ENCODE results near the gene PDE3A.

The PDE3A gene

DNA sequence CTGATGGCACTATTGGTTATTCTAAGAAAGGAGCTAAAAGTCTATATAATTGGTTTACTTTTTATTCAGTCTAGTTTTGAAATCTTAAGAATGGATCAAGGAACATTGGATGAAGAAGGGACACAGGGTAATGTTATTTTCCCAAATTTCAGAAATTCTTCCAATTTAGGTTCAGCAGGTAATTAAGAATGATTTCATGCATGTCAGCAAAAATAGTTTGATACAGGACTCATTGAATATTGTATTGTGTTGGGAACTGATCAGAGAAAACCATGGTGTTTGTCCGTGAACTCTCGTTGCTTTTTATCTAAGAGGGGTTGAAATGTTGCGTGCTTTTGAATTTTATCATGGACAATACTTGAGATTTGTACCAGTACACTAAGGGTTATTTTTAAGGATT lies 58.6 kb downstream of the PDE3A start:
- no peak for DNase-seq

DNA sequence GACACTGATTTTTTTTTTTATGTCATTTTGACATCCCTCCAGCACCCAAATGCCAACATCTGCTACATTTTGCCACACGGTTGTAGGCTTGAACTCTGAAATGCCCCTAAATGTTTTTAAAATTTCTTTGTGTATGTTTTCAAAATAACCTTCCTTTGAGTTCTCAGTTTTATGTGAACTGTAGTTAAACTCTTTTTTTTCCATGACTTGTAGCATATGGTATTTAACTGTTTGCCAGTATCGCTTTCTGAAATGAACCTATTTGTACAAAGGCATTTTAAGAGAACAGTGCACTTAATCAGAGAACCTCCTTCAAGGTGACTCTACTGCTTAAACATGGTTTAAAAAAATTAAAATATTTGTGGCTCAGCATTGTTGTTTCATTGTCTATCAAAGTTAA lies 61.5 kb downstream of the PDE3A start:
- no peak for DNase-seq

DNA sequence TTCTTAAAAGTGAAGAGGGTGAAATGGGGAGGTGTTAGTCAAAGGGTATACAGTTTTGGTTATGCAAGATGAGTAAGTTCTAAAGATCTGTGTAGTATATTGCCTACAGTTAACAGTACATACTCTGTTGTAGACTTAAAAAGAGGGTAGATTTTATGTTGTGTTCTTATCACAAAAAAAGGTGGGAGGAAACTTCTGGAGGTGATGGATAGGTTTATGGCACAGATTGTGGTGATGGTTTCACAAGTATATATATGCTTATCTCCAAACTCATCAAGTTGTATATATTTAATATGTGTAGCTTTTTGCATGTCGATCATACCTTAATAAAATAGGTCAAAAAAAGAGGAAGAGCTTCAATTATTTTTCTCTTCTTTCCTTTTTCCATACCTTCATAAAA lies 64.0 kb downstream of the PDE3A start:
- no peak for DNase-seq

DNA sequence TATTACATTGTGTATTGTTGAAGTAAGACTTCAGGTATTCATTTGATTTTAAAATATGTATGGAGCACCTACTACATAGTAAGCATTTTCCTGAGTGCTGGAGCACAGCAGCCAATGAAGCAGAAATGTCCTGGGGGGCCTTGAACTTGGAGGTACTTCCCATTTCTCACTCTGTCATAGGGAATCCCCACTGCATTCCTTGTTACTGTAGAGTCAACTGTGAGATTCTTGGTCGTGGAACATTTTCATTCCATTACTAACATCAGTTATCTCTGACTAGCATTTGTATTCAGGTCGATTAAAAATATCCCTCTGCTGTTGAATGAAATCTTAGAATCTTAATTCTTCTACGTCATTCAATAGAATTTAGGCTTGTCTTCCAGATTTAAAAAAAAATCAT lies 66.7 kb downstream of the PDE3A start:
- DNase-seq, result no peak

DNA sequence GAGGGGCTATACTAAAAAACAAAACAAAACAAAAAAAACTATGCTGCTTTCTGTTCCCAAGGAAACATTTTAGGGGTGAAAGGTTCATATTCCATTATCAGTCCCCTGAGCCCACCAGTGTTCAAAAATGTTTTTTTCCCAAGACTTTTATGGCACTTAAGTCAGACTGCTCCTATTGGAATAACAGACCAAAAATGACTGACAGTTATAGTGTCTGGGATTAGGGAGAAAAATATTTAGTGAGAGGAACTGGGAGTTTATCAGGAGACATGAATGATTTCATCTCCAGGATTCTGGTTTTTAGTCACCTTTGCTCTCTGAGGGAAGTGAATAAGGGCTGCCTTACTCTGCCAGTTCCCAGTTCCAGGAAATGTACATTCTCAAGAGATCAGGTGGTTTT lies 68.0 kb downstream of the PDE3A start:
- no peak for DNase-seq

DNA sequence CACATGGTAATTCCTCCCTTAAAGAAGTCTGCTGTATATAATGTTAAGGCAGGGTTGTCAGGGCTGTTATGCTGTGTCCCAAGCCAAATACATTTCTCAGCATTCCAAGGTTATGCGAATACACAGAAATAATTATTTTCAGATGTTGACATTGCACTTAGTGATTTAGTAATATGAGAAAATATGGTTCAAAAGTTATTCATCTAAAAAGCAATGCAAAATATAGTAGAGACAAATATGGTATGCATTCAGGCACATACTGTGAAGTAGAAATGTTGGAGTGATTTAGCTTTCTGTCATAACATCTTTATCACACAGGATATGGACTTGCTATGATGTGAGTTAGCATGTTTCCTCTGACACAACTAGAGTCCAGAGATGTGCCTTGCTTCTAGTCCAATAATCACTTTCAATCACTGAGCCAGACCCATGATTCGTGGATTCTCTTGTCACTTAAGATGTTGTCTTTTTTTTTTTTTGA lies 70.0 kb downstream of the PDE3A start:
- DNase-seq, result no peak

DNA sequence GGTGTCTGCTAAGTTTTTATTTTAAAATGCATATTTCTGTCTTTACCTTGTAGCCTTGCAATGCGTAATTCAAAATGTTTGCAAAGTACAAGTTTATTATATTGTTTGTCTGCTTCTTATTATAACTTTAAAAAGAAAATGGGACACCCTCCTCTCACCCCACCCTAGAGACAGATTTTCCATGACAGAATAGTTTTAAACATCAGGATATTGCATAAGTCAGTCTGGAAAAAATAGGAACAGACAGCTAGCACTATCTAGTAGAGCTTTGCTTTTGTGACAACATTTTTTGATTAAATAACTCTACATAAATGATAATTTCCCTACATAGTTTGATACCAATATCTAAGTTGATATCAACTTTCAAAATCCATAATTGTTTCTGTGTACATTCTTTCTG lies 71.3 kb downstream of the PDE3A start:
- DNase-seq, result no peak

DNA sequence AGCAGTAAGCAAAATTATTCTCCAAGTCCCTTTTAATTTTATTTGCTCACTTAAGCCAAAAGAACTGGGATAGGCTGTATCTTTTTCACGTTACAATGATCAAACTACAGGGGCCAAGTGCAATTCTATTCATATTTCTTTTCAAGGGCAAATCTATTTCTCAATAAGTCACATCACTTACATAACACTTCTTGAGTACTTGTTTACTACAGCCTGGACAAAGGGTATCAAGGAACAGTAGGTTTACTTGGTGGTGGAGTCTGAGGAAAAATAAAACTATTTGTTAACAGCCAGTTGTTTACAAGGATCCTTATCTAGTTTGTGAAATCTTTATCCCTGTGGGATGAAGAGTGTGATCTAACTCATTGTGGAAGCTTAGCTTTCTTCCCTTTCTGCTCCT lies 72.1 kb downstream of the PDE3A start:
- no peak for DNase-seq

DNA sequence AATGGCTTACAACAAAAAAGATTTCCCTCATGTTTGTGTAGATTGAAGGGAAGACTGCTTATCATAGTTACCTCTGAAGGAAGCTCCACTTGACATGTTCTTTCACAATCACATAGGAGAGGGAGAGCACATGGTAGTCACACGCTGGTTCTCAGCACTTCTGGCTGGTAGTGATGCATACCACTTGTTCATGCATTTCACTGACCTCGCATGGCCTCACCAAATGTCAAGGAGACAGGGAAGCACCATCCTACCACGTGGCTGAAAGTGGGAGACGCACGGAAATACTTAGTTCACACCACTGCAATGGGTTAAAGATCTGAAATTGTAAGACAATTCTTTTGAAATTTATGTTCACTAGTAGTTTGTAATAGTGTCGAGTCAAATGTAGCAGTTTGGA lies 74.0 kb downstream of the PDE3A start:
- DNase-seq, result no peak

DNA sequence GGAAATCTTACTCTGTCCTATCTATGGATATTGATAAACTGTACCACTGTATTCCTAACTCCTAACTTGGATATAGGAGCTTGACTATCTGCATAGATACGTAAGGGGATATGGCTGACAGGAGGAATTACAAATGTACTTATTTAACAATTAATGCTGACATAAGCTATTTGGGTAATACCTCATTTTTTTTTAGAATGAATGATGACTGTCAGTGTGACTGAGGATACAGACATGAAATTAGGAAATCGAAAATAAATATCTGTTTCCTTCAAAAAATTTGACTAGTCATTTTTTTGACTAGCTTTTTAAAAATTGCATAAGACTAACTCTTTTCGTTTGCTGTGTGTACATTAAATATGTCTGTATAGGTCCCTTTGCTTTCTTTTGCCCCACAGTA lies 74.9 kb downstream of the PDE3A start:
- no peak for DNase-seq

DNA sequence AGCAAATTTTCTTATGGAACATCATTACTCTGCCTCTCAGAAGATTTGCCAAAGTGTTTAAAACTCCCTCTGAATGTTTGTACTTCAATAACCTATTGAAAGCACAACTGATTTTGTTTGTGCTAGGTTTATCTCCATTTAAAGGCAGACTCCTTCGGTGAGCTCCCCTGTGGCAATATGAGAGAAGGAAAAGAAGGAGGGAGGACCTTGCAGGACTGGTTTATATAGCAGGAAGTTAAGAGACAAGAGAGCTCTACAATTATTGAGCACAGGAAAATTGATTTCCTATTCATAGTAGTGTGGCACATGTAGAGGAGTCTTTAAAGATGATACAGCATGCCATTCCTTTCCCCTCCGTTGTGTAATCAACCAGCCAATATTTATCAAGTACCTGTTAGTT lies 75.5 kb downstream of the PDE3A start:
- DNase-seq, result no peak

DNA sequence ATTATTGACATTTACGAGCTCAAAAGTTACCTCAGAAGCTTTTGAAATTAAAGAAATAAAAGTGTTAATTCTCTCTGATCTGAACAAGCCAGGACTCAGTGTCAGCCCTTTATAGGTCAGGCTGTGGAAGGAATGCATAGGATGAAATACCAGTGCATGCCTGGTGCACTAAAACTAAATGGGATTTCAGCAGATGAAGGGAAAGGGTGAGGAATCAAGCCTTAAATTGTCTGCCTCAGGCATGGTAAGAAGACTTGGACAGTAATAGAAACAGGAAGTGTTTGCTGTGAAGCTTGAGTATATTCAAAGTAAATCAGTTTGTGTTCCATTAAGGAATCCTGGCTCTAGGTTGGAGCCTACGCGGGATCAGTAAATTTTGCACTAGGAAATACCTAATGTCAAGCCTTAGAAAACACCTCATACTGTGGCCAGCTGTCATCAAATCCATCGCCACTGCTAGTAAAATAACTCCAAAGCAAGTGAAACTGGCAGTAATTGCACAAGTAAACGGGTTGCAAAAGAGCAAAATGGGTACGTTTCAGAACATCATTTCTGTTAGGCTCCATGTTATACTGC lies 76.3 kb downstream of the PDE3A start:
- peak; percentile 81 for DNase-seq

DNA sequence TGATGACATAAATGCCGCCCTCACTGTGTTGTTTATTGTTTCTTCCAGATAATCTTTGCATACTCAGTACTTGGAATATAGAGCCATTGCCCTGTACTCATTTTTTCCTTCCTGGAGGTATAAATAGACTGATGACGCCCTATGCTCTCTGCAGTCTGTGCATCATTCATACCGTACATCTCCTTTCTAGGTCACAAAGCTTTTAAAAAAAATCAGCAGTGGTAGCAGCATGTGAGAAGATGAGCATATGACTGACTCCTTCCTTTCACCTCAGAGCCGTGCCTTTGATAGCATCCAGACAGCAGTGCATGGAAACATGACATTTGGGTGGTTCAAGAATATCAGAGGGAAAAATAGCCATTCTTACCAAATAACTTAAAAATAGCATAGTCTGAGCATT lies 77.3 kb downstream of the PDE3A start:
- no peak for DNase-seq

DNA sequence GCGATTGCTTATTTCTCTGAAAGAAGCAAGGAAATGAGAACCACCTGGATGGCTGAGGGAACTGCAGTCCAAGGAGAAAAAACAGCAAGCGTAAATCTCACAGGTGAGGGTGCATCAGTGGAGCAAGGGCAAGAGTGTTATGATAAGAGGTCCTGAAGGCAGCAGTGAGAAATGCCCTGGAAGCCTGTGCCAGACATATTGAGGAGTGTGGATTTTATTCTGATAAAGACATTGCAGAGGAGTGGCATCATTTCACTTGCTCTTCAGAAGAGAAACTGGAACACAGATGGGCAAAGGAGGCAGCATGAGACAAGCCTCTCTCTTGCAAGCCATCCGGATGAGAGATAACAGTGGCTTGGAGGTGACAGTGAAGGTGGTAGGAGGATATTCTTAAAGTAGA lies 78.5 kb downstream of the PDE3A start:
- DNase-seq, result no peak

DNA sequence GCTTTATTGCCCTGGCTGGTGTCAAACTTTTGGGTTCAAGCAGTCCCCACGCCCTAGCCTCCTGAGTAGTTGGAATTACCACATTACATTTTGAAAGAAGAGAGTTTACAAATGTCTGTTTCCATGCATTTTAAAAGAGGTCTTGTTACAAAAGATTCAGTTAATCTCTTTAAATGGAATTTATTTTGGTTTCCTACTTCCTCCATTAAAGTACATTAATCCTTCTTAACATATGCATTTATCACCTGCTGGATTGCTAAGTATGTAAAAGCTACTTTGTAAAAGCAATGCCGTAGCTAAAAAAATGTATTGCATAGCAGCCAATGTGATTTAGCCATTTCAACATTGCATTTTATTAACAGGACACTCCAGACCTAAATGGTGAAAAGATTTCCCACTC lies 80.4 kb downstream of the PDE3A start:
- no peak for DNase-seq

DNA sequence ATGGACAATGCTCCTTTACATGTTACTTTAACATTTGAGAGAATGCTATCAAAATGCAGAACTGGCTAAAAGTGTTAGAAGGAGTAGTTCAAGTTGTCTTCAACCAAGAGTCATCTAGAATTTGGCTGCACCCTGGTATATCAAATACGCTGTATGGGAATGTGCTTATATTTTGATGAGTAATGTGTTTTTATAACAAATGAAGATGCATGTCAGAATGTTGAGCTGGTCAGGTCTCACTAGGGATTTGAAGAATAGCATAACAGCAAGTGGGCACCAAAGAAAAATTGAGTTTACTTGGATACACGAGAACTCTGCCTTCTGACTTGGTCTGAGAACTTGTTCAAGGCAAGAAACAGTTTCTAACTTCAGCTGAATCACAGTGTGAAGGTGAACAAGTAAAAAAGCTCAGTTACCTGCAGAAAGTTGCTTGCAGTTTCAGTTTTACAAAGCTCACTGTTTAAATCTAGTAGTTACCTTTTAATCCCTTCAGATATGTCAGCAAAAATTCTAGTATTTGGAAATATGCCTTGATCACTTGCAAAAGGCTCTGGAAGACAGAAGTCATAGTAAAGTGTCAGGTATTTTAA lies 82.3 kb downstream of the PDE3A start:
- DNase-seq, result no peak

DNA sequence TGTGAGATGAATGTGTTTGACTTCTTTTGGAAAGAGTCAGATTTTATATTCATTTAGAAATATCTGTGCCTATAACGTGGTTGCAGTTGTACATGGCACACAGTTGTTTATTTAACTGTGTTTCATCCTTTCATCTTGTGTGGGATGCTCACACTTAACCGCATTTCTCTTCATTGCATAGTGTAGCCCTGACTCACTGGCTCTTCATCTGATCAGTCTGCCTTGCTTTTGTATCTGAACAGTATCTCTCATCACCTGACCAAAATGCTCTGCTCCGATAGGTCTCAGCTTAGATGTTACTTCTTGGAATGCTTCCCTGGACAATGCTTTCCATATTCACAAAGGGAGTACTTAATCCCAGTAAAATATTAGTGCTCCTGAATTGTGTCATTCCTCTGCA lies 83.4 kb downstream of the PDE3A start:
- peak; percentile 71 for DNase-seq

DNA sequence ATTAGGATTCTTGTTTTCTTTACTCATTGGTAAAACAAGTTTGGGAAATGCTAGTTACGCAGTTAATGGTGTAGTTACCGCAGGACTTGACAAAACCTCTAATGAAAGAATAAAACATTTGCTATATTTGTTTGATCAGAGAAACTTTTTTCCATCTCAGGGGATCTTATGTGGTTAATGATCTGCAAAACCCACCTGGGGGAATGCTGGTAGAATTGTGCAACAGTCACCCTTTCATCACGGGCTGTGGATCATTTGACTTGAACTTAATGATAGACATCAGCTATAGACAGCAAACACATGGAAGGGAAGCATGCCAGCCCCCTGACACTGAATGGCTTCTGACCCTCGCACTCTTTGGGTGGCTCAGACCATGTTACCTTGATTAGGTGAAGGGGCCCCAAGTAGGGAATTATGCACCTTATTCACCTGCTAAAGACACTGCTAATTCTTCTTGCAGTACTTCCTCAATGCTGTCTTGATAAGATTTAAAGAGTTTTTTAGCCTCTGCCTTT lies 84.2 kb downstream of the PDE3A start:
- no peak for DNase-seq

DNA sequence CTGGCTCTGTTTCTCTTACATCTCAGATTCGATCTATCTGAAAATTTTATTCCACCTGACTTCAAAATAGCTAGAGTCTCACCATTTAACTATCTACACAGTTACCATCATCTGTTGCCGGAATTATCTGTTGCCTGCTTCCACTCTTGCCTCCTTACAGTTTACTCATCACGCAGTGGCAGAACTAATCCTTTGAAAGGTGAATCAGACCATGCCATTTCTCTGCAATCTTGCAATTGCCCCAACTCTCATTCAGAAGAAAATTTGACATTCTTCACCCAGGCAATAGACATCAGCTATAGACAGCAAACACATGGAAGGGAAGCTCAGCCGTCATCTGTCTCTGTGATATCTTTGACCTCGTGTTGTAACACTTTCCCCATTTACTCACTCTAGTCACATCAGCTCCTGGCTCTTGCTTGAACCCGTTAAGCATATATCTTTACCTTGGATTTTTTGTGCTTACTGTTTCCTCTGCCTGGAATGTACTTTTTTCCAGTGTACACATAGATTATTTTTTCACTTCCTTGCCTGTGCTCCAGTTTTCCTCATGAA lies 85.5 kb downstream of the PDE3A start:
- DNase-seq, result no peak

DNA sequence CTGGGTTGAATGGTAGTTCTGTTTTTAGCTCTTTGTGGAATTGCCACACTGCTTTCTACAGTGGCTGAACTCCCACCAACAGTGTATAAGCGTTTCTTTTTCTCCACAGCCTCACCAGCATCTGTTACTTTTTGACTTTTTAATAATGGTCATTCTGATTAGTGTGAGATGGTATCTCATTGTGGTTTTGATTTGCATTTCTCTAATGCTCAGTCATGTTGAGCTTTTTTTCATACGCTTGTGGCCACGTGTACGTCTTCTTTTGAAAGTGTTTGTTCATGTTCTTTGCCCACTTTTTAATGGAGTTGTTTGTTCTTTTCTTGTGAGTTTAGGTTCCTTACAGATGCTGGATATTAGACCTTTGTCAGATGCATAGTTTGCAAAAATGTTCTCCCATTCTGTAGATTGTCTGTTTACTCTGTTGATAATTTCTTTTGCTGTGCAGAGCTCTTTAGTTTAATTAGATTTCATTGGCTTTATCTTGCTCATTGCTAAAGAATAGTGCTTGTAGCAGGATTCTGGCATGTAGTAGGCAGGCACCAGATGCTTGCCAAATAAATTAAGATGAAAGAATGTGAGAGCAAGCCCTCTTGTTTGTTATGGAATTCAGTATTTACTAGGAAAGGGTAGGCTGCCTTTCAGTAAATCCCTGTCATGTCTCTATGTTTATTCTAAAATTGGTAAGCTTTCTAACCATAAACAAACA lies 86.8 kb downstream of the PDE3A start:
- no peak for DNase-seq

DNA sequence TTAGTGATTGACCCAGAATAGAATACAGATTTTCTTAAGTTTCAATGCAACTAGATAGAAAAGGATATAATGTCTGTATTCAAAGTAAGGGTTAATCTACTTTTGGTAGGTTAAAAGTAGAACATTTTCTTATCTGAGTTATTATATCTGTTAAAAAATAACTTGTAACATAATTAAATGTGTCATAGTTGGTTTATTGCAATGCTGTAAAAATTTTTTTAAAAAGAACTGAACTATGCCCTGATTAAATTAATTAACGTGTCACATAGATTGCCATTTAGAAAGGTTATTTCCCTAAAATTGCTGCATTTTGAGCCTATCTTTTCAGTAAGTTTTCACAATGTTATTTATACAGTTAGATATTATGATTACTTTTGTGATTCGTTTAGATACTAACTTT lies 89.2 kb downstream of the PDE3A start:
- DNase-seq, result no peak

DNA sequence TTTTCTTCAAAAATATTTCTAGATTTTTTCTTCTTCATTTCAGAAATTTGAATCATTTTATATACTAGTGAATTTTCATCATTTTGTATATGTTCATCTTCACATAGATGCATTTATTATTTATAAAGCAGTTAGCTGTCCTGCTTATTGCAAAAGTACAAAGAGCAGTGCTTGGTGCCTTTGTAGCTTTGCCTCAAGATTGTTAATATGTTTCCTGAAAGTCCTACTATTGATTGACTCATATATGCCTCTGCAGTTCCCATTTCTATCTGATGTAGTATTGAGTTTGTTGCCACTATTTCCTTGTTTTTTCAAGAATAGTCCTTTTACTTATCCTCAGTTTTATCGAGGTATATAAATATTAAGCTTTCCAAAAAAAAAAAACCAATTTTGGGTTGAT lies 89.7 kb downstream of the PDE3A start:
- DNase-seq, result no peak

DNA sequence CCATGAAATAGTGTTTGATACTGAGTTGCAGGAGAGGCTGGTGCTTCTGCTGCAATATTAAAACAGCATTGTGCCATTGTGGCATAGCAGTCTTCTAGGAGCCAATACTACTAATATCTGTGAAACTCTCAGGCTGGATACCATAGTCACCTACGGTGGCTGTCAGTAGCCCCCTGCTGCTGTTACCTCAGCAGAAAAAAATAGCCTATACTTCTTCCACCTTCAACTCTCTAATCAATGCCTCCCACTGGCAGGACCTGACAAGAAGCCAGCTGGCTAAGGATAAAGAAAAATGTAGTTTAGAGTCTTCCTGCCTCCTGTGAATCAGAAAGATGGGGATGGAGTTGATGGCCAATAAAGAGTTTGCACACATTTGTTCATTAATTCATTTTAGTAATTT lies 91.6 kb downstream of the PDE3A start:
- no peak for DNase-seq

DNA sequence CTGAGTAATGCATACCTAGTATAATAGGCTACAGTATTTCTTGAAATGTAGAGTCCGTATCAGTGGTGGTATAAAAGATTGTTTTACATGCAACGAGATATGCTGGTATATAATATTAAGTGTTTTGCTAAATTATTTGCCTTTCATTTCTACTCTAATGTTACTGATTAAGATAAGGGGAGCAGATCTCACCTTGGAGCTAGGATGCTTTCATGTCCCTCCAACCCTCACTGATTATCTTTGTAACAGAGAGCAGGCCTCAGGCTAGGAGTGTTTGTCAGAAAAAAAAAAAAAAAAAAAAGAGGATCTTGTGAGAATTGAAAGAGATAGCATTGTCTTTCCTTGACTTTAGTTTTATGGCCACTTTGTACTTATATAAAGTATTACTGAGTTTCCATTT lies 92.6 kb downstream of the PDE3A start:
- DNase-seq, result no peak

All from islet precursor cell (in vitro differentiated cells).